GM18517 (cell line): ENCODE measurements around the gene PTGFRN.

Source experiments
- ATAC-seq: cut with Tn5 transposase; IDR thresholded peaks from one replicate; pipeline ENCODE4 v1.9.1; 2021; ENCODE audit warnings: mild to moderate bottlenecking, moderate library complexity; ENCODE audit not compliant: unreplicated experiment

PTGFRN gene

GRCh38 chr1:117026361-117026760 lies 116.6 kb downstream of the PTGFRN start:
- ATAC-seq = no peak

DNA sequence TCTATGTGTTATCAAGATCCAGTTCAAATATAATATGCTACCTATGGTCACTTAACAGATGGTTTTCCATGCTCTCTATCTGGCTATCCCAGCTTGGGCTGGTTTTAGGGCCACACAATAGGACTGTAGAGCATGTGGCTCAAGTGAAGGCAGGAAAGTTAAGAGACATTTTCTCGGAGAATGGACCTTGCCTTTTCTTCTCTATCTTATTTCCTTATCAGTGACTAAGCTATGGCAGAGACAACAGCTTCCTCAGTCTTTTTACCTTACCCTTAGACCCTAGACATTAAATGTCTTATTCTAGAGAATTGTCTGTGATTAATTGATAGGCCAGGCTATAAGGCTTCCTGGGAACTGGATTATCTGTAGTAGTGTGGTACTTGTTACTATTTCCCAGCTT lies 120.0 kb downstream of the PTGFRN start:
- ATAC-seq = no peak

GRCh38 chr1:117030271-117030877 lies 120.7 kb downstream of the PTGFRN start:
- no peak for ATAC-seq

- ATAC-seq = no peak
Observed at GRCh38 chr1:117032266-117032665, 122.5 kb downstream of the PTGFRN start.

DNA sequence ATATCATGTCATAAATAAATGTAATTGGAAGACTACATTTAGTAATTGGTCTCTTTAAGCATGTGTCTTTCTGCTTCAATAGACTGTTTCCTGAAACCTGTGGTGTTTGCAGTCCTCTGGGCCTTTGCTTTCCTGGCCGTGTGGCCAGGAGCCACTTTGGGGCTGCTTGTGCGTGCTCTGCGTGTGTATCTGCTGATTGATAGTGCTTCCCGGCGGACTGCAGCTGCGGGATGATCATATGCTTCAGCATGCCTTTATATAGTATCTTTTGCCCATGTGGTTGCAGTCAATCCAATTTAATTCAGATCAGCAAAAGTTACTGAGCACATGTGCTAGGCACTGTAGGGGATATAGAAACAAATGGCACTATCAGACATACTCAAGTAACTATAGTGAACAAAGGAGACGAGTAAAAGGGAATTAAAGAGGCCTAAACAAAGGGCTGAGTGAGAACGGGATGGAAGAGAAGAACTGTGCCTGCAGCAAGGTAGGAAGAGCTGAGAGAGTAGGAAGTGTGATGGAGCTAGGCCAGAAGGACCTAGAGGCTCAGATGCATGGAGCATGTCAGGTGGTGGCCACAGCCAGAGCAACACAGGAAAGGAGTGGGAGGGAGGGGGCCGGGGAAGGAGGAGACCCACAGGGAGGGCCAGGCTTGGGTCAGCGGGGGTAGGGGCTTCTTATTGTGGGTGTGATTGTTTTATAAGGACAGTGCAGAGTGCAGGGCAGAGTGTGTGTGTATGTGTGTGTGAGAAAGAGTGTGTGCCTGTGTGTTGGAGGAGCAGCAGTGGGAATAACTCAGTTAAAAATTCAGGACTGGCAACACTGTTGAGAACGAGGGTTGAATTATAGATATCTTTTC lies 123.2 kb downstream of the PTGFRN start:
- no peak for ATAC-seq

DNA sequence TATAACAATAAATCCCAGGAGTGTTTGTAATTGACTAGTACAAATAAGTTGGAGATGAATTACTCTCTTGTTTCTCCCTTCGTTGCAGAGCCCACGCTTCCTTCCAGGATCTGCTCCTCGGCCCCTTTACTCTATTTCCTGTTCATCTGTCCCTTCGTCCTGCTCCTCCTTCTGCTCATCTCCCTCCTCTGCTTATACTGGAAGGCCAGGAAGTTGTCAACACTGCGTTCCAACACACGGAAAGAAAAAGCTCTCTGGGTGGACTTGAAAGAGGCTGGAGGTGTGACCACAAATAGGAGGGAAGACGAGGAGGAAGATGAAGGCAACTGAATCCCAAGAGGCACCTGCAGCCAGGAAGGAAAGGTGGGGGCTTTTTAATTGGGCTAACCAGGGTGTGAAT lies 124.1 kb downstream of the PTGFRN start:
- no peak for ATAC-seq

GRCh38 chr1:117034791-117035290 lies 125.1 kb downstream of the PTGFRN start:
- ATAC-seq = no peak

GRCh38 chr1:117036018-117036461 lies 126.3 kb downstream of the PTGFRN start:
- ATAC-seq = no peak

DNA sequence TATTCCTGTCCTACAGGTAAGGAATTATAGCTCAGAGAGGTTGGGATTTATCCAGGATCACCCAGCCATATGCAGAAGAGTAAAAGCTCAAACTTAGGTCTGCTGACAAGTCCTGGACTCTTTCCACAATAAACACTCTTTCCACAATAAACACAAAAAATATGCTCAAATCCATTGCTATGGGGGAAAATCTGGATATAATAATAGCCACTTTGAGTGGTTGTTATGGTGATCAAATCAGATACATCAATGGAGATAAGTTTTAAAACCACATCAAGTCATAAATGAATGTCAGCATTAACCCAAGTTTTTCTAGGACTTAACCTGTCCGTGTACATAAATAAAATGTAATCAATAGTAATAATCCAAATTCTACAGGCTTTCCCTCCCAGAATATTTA lies 128.1 kb downstream of the PTGFRN start:
- ATAC-seq = no peak

GRCh38 chr1:117038236-117038635 lies 128.5 kb downstream of the PTGFRN start:
- no peak for ATAC-seq
